HepG2 (cell line): ENCODE results near the gene ESPNL.

ENCODE experiments used
- ETV5 ChIP-seq: IDR thresholded peaks from 2 replicates; pipeline ENCODE4 v1.6.1; 2018; ENCODE audit warnings: missing biosample characterization, missing genetic modification reagents, inconsistent platforms, borderline replicate concordance
- EZH2 ChIP-seq: conservative IDR thresholded peaks from 2 replicates; pipeline ENCODE4 v1.6.1; 2012; ENCODE audit warnings: mild to moderate bottlenecking, low read depth, low read length, moderate library complexity
- HCFC1 ChIP-seq: fragments of 150-350 bp; IDR thresholded peaks from 2 replicates; pipeline ENCODE4 v1.6.1; 2014; ENCODE audit warnings: low read depth, low read length
- HDAC6 ChIP-seq: fragments of 200-600 bp; sonication (generic); IDR thresholded peaks from 2 replicates; pipeline ENCODE4 v1.7.0; 2017; ENCODE audit warnings: mild to moderate bottlenecking, antibody characterized with exemption, low read length, low read depth
- MAFK ChIP-seq, 2 experiments: IDR thresholded peaks in 1 of 2; conservative IDR thresholded peaks in 1 of 2; 2 replicates each; pipeline ENCODE4 v1.6.1; 2011; ENCODE audit warnings: improper control_type of control experiment in 2 of 2, low read length in 2 of 2
- RFX3 ChIP-seq: IDR thresholded peaks from 2 replicates; pipeline ENCODE4 v1.6.1; 2016; ENCODE audit warnings: missing biosample characterization, missing genetic modification reagents
- SMARCC2 ChIP-seq: fragments of 450-650 bp; IDR thresholded peaks from 2 replicates; pipeline ENCODE4 v1.6.1; 2017; ENCODE audit warnings: antibody characterized with exemption, mild to moderate bottlenecking
- SMC3 ChIP-seq: IDR thresholded peaks from 2 replicates; pipeline ENCODE4 v1.6.1; 2011; ENCODE audit warnings: low read length, improper control_type of control experiment
- TEAD2 ChIP-seq: sonication (generic); formaldehyde crosslinking; IDR thresholded peaks from 2 replicates; pipeline ENCODE4 v1.9.0; 2021; ENCODE audit warnings: missing genetic modification reagents
- ZFX ChIP-seq: sonication (generic); formaldehyde crosslinking; IDR thresholded peaks from 2 replicates; pipeline ENCODE4 v1.4.0; 2020; ENCODE audit warnings: mild to moderate bottlenecking, low read depth, missing genetic modification reagents, moderate library complexity
- ZSCAN22 ChIP-seq: sonication (generic); formaldehyde crosslinking; IDR thresholded peaks from 2 replicates; pipeline ENCODE4 v1.4.0; 2020; ENCODE audit warnings: mild to moderate bottlenecking, missing genetic modification reagents
- TF ChIP-seq, protein P1 (sequence below): sonication (generic); formaldehyde crosslinking; IDR thresholded peaks from 2 replicates; pipeline ENCODE4 v1.4.0; 2020; ENCODE audit warnings: missing genetic modification reagents
- TF ChIP-seq, protein P2 (sequence below): sonication (generic); formaldehyde crosslinking; IDR thresholded peaks from 2 replicates; pipeline ENCODE4 v1.9.0; 2021; ENCODE audit warnings: missing genetic modification reagents, borderline replicate concordance

DNA sequence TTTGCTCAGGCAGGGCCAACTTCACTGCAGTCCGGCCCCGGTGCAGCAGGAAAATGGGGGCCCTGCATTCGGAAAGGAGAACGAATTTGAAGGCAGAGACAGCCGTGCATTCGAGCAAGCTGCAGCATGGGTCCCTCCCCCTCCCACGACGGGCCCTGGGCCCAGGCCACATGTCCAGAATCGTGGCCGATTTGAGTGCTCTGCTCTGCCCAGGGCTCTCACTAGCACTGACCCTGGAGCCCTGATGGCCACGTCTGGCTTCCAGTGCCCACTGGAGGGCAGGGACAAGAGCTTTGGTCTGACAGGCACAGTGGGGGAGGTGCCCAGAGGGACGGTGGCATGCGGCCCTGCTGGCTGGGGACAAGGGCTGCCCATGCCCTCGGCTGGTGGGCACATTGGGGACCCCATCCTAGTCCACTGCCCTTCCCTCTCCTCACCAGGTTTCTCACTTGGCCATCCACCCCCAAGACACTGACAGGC is 23.9 kb downstream of the ESPNL start:
- TF ChIP-seq ZSCAN22 (CRISPR knock-in tag): no peak
- TF ChIP-seq ZFX (CRISPR knock-in tag): no peak
- TF ChIP-seq SMARCC2: no peak
- TF ChIP-seq EZH2: no peak
- TF ChIP-seq ETV5: no peak
- no peak for TF ChIP-seq HDAC6
- TF ChIP-seq TEAD2 (CRISPR knock-in tag): no peak
- TF ChIP-seq HCFC1: no peak
- TF ChIP-seq, protein P1, sequence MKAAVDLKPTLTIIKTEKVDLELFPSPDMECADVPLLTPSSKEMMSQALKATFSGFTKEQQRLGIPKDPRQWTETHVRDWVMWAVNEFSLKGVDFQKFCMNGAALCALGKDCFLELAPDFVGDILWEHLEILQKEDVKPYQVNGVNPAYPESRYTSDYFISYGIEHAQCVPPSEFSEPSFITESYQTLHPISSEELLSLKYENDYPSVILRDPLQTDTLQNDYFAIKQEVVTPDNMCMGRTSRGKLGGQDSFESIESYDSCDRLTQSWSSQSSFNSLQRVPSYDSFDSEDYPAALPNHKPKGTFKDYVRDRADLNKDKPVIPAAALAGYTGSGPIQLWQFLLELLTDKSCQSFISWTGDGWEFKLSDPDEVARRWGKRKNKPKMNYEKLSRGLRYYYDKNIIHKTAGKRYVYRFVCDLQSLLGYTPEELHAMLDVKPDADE: no peak
- TF ChIP-seq MAFK (conservative IDR thresholded peaks at IDR 0.05 in 1 of 2, IDR thresholded peaks at IDR 0.05 in 1 of 2; ENCODE audit: low read length in 2 of 2): no peak
- TF ChIP-seq, protein P2, sequence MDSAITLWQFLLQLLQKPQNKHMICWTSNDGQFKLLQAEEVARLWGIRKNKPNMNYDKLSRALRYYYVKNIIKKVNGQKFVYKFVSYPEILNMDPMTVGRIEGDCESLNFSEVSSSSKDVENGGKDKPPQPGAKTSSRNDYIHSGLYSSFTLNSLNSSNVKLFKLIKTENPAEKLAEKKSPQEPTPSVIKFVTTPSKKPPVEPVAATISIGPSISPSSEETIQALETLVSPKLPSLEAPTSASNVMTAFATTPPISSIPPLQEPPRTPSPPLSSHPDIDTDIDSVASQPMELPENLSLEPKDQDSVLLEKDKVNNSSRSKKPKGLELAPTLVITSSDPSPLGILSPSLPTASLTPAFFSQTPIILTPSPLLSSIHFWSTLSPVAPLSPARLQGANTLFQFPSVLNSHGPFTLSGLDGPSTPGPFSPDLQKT (CRISPR knock-in tag): no peak
- TF ChIP-seq RFX3 (CRISPR knock-in tag): no peak
- no peak for TF ChIP-seq SMC3
